HG03442 (cell line): Measurements from ENCODE around the gene PFDN4.

Experiments
- ATAC-seq: cut with Tn5 transposase; IDR thresholded peaks from one replicate; pipeline ENCODE4 v1.9.1; 2021; ENCODE audit warnings: mild to moderate bottlenecking, moderate library complexity; ENCODE audit not compliant: unreplicated experiment

The PFDN4 gene

DNA sequence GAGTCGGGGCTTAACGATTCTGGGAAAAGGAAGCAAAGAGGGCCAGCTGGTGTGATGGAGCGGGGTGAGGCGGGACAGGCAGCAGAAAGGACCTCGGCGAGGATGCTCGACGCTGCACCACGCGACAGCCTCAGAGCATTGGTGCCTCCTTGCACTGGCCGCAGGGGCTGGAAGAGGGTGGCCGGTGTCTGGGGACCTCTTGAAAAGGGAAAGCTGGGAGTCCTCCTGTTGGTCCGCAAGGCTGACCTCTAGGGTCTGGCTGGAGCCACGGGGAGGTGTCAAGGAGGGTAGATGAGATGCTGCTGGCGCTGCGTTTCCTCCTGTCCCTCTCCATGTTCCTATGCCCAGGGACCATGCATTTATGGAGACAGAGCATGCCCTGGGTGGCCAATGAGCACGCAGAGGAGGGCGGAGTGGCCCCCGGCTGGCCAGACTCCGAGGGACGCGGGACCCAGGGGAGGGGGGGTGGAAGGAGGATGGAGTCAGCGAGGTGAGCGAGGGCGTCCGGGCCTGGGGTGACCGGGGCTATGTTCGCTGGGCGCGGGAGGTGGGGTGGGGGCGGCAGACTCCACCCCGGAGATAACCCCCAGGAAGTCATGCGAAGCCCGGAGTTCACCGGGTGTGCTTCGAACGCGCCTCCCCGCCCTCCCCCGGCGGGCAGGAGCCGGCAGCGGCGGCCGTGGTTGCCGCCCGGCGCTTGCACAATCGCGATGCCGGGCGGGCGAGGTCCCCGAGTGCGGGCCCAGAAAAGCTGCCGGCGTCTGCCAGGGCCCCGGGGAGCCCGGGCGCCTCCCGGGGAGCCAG lies 34.0 kb upstream of the PFDN4 start, which contains the start of gene CYP24A1:
CYP24A1 (minus strand) TSS at position 334 of the 804 bp plus-strand sequence. CDS start 407 bp downstream, outside the sequence.
- ATAC-seq = no peak

DNA sequence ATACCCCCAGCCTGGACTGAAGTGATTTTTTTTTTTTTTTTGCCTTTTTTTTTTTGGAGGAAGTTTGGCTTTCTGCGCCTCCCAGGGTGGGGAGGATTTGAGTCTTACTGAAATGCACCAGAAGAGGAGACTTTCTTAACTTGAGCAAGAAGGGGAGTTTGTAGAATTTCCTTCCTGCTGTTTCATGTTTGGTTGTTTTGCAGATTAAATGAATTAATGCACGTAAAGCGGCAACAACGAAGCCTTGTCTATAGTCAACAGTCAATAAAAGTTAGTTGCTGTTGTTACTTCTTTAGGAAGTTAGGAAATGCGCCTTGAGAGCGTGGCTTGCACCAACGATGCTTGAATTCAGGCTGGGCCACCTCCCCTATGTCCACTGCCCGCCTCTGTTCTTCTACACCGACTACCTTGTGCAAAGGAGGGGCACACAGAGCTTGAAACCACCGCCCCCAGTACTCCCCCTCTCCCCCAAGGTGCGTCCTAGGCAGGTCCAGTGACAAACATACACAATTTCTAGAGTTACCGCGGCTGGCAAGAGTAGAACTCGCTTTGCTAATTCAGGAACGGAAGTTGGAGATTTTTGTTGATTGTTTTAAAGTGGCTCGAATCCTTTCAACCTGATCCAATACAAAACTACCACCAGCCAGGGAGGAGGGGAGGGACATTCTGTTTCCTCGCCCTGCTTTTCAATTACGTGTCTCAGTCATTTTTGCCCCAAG lies 33.3 kb upstream of the PFDN4 start:
- ATAC-seq = no peak

DNA sequence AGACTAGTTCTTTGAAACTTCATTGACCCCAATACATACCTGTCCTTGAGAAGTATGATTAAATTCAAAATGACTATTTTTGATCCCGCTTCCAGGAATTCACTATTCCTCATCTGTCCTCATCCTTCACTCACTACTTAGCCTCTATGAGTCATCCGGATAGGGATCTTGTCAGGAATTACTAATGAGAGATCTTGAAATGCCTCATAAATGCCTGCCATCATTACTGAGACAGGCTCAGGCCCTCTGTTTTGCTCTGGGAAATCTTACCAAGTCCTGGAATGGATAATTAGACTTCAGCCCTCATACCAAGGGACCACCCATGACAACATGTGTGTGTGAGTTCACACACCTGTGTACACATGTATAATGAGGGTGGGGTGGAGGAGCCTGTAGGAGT lies 31.3 kb upstream of the PFDN4 start:
- no peak for ATAC-seq

GRCh38 chr20:54177378-54177777 lies 30.5 kb upstream of the PFDN4 start:
- no peak for ATAC-seq

DNA sequence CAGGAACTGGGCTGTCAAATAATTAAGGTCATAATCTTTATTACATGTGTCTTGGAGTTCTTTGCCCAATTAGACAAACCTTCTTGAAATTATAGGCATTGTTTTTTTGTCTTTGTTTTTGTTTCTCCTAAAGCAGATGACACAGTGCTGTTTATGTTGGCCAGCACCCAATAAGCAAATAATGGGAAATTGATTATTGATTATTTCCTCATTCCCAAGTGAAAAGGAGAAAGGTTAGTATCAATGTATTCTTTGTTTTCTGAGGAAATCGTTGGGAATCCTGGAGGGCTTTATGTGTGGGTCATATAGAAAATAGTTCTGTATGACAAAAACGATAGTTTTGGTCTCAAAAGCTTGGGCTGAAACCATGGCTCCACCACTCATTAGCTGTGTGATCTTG lies 29.6 kb upstream of the PFDN4 start:
- ATAC-seq = no peak

GRCh38 chr20:54179946-54180345 lies 27.9 kb upstream of the PFDN4 start:
- no peak for ATAC-seq

DNA sequence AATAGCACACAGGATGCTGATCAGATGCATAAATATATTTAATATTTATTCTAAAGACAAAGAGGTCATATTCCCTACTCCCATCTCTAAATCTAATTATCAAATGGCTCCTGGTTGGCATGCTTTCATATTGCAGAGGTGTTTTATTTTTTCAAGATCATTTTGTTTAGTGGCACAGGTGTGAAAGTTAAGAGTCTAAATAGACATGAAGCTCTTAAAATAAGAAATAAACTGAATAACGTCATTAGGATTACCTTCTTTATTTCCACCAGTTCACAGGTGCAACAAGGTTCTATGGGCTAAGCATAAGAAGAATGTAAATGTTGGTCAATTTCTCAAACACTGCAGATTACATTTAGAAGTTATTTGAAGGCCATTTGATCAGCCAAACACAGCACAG lies 27.0 kb upstream of the PFDN4 start:
- no peak for ATAC-seq

- ATAC-seq = no peak
Observed at GRCh38 chr20:54184071-54184470, 23.8 kb upstream of the PFDN4 start.

GRCh38 chr20:54184904-54185626 lies 22.8 kb upstream of the PFDN4 start:
- no peak for ATAC-seq

DNA sequence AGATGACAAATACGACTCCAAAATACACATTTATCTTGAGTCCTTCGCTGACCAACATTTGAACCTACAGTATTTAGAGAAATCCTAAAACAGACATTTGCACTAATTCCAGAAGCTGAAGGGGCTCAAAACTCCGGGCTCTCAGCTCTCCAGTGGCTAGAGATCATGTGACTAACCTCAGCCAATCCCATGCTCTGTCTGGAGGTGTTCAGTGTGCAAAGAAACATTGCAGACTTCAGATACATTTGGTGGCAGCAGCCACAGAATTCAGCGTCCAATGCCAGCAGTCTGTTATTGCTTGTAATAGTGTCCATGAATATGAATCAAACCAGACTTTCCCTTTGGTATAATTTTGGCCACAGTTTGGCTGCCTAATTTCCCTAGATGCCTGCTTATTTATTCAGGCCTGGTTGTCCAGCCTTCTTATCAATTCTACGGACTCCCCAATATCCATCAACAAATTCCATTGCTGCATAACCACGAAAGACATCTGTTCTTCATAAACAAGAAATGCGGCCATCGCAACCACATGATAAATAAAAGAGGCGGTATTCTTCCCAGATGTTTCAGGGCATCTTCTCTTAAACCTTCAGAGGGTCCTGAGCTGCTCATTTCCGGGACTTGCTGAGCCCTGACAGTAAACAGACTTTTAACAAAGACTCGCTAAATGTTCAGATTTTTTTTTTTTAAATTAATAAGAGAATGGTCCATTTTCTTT lies 19.6 kb upstream of the PFDN4 start:
- no peak for ATAC-seq

DNA sequence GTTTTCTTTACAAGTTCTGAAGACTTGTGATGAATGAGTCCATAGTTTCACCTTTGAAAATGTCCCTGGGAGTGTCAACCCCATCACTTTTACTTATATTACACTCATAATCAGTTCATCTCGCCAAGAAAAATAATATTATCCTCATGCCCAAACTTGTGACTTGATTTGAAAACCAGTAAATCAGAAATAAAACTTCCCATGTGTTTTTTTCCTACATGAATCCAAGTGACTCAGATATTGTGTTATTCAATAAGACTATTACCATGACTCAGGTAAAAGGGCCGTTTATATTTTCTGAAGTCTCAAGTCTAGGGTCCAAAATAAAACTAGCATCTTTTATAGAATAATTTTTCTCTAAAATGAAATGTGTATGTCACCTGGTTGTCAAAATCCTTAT lies 18.3 kb upstream of the PFDN4 start:
- no peak for ATAC-seq

- no peak for ATAC-seq
Observed at GRCh38 chr20:54190217-54190616, 17.7 kb upstream of the PFDN4 start.

GRCh38 chr20:54193817-54194216 lies 14.1 kb upstream of the PFDN4 start:
- no peak for ATAC-seq

DNA sequence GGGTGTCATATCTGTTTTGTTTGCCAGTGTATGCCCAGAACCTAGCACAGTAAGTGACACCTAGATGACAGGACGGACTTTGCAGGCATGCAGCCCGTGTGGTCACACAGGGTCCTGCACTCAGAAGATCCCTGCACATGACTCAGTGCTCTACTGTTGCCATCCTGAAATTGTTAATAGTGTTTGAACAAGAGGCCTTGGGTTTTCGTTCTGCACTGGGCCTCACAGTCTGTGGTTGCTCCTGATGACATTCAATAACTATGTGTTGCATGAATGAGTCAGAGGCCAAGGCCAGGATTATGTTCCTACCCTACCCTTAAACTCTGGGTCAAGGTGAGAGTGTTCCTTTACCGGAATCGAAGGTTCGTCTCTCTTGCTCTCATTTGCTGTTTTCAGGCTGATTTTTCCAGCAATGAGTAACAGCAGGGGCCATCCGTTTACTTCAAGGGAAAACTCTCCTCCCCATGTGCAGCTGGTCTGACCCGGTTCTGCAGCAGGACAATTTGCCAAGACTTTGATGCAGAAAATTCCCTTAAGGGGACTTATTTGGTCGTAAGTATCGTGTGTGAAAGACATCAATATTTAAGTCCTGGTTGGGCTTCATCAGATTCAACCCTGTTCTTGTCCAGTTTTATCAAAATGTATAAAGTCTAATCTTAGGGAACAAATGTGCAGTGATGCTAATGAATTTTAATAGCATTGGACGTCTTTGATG lies 13.0 kb upstream of the PFDN4 start:
- ATAC-seq = no peak

- ATAC-seq = peak; percentile 57
Observed at GRCh38 chr20:54195483-54196472, 12.1 kb upstream of the PFDN4 start.

GRCh38 chr20:54197621-54198604 lies 10.0 kb upstream of the PFDN4 start:
- ATAC-seq = no peak

GRCh38 chr20:54199283-54199682 lies 8.6 kb upstream of the PFDN4 start:
- ATAC-seq = no peak

DNA sequence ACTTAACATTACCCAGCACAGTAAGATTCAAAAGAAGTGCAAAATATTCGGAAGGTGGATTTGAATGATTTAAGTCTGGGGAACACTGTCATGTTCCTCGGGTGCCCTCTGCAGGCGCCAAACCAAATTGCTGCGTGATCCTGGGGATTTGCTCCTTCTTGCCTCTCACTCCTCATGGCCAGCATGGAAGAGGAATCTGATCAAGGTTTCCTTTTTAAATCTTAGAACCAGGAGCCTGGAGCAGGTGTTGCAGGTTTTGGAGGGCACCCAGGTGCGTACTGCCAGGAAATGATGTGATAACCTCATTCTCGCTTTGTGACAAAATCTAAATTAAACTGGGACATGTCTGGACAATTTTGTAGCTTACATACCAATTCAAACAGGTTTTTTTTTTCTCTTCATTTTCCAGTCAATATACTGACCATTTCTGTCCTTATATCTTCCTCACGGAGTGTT lies 8.1 kb upstream of the PFDN4 start:
- ATAC-seq = no peak
